Heart right ventricle (tissue), 16 donors: Measurements from ENCODE around the gene LEMD1. TPM values are rescaled to one million over a fixed set of nuclear protein-coding genes. Genes with fewer than 3 reads are reported as not detected.

Experiments
- ATAC-seq, 8 donors: fragments of 200-7000 bp; cut with Tn5 transposase; one replicate each; pipeline ENCODE4 v1.9.1; 2020; ENCODE audit warnings: mild to moderate bottlenecking in 8 of 8, moderate library complexity in 8 of 8, moderate number of reproducible peaks in 1 of 8
- DNase-seq, 2 donors: peaks; one replicate each; pipeline ENCODE4 v3.0.0-alpha.2; 2020
- H3K27ac ChIP-seq, 10 donors: fragments of 200-600 bp; sonication (generic) in 2 of 10; one replicate each; pipeline versions ENCODE4 v1.5.0 to v1.8.0; 2020 to 2022; ENCODE audit warnings: mild to moderate bottlenecking in 3 of 10
- H3K27me3 ChIP-seq, 7 donors: fragments of 200-600 bp; one replicate each; pipeline ENCODE4 v1.8.0; 2021 to 2022; ENCODE audit warnings: mild to moderate bottlenecking in 2 of 7
- H3K36me3 ChIP-seq, 9 donors: fragments of 200-600 bp; sonication (generic) in 1 of 9; one replicate each; pipeline versions ENCODE4 v1.5.0 to v1.8.0; 2020 to 2022; ENCODE audit warnings: mild to moderate bottlenecking in 2 of 9
- H3K4me1 ChIP-seq, 9 donors: fragments of 200-600 bp; sonication (generic) in 1 of 9; one replicate each; pipeline versions ENCODE4 v1.5.0 to v1.8.0; 2020 to 2022; ENCODE audit warnings: mild to moderate bottlenecking in 4 of 9
- H3K4me3 ChIP-seq, 10 donors: fragments of 200-600 bp; sonication (generic) in 2 of 10; one replicate each; pipeline versions ENCODE4 v1.5.0 to v1.8.0; 2020 to 2022; ENCODE audit warnings: mild to moderate bottlenecking in 7 of 10, moderate library complexity in 2 of 10
- H3K9me3 ChIP-seq, 11 donors: fragments of 200-600 bp in 10 of 11; sonication (generic) in 2 of 11; one replicate each; pipeline versions ENCODE4 v1.5.0 to v1.8.0; 2013 to 2022; ENCODE audit warnings: mild to moderate bottlenecking in 2 of 11, control low read depth in 1 of 11, moderate library complexity in 1 of 11
- WGBS, 2 donors: extraction: QIAGEN DNeasy Blood & Tissue Kit; methylation state at CpG; one replicate each; pipeline ENCODE4 v1.1.7; 2013; ENCODE audit warnings: inconsistent platforms in 1 of 2; 5-methylcytosine and 5-hydroxymethylcytosine counted together
- intact Hi-C, 10 donors: fragments of 100-400 bp; cut with DNase I; formaldehyde crosslinking; loops; one replicate each; pipeline versions ENCODE4 v1.11.1 to v1.14.2; 2022
- polyA plus RNA-seq, 2 donors: library from polyadenylated mRNA; stranded (reverse); fragments of 200-250 nt; gene quantifications; one replicate each; pipeline ENCODE4 v1.2.3, GENCODE V29; 2013
- total RNA-seq, 10 donors: library from RNA; stranded (reverse); fragmentation: NEBNext Ultra II Directional in 3 of 10; extraction: Animal tissue kit (Norgen Biotek cat#: 25700) in 3 of 10; gene quantifications; one replicate each; pipeline versions ENCODE4 v1.2.1 to v1.2.4, GENCODE V29; 2021 to 2023
- TF ChIP-seq, protein P1 (sequence below), 9 donors: fragments of 200-600 bp; sonication (generic) in 2 of 9; IDR thresholded peaks; one replicate each; pipeline versions ENCODE4 v1.5.0 to v1.8.0; 2021 to 2022; ENCODE audit warnings: antibody characterized with exemption in 9 of 9, mild to moderate bottlenecking in 5 of 9, moderate library complexity in 1 of 9
- donor health status: Arrhythmogenic right ventricular cardiomyopathy.
- donor health status: ischemic (EF 13 %, LVEDD 7.1; RV severe dilation, severe dysfunction).
- donor health status: healthy with polysubstance abuse.
- donor health status: DM: no; HTN: yes; CAD: no.
- donor health status: DM: no; HTN: no; CAD: no.
- donor health status: ischemic (EF 25% LVEDD 6.9; RV normal size, moderate dysfunction).
- donor health status: ischemic (EF 25% LVEDD 5.7; RV mildly dilated, moderate dysfunction).
- donor health status: healthy.
- donor health status: DM: yes; HTN: yes; CAD: no.
- donor health status: Ischemic cardiomyopathy.
- donor health status: ischemic (EF 35%, LVEDD 5.7; RV mildly dilated, moderate dysfunction).
- donor health status: nonischemic (EF 11% LVEDD 7.7; RV severe dilation, severe dysfunction).
- donor health status: DM: yes; HTN: yes; CAD: no.
- donor health status: PGD.
- donor health status: ischemic (EF 29% LVEDD 5.4; RV normal size, mild dysfunction).
- donor health status: nonischemic (EF 23%, LVEDD 6.1; RV moderate dilation, normal function).

Gene LEMD1
- total and polyA plus RNA-seq, 12 donors, result not detected

DNA sequence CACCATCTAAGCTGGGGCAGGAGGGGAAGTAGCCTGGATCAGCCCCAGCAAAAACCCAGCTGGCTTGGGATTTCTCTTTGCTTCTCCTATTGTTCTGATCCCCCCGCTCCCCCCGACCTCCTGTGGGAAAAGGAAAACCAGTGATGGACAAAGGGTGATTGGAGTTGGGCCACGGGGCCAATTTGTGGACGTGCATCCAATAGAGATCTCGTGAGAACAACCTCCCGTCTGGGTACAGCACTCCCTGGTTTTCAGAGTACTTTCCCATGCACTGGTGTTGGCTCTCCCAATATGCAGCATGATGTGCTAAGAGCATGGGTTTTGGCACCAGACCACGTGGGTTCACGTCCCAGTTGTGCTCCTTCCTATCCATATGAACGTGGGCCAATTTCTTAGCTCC is 25.0 kb upstream of the LEMD1 start:
- intact Hi-C loops, result no loop called here
- no peaks in the 10 kb centered on the region for H3K9me3 ChIP-seq
- H3K36me3 ChIP-seq, result no peaks in the 10 kb centered on the region
- no peak overlapping the region for H3K4me3 ChIP-seq
- peaks cover 0 to 33% (median 15%) of the 10 kb centered on the region in 7 donors for H3K27me3 ChIP-seq
- ATAC-seq, result peak in 7 of 8 donors; percentile 23 to 64 (median 45)
- 32 to 53% methylated on average over 8 to 9 of the region's 9 CpGs for WGBS, 2 donors
- peaks cover 0 to 44% (median 33%) of the 10 kb centered on the region in 9 donors for H3K4me1 ChIP-seq
- TF ChIP-seq, protein P1, sequence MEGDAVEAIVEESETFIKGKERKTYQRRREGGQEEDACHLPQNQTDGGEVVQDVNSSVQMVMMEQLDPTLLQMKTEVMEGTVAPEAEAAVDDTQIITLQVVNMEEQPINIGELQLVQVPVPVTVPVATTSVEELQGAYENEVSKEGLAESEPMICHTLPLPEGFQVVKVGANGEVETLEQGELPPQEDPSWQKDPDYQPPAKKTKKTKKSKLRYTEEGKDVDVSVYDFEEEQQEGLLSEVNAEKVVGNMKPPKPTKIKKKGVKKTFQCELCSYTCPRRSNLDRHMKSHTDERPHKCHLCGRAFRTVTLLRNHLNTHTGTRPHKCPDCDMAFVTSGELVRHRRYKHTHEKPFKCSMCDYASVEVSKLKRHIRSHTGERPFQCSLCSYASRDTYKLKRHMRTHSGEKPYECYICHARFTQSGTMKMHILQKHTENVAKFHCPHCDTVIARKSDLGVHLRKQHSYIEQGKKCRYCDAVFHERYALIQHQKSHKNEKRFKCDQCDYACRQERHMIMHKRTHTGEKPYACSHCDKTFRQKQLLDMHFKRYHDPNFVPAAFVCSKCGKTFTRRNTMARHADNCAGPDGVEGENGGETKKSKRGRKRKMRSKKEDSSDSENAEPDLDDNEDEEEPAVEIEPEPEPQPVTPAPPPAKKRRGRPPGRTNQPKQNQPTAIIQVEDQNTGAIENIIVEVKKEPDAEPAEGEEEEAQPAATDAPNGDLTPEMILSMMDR (IDR thresholded peaks at IDR 0.05), result no peak
- peak overlapping the region in 2 of 10 donors; percentile 26 to 65 for H3K27ac ChIP-seq
- DNase-seq, result peak; percentile 48 to 54

DNA sequence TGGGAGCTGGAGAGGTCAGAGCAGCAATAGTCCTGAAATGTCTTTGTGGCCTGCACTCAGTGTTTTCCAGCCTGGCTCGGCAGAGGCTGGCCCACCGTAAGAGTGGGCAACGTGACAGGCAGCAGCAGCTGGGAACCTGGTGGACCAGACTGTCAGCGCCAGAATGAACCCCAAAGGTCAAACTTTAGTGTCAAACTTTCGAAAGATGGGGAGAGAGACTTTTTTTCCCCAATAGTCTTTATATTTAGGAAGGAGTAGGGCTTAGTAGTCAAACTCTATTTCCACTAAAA is 23.7 kb upstream of the LEMD1 start:
- Histone ChIP-seq H3K4me3 (no peak overlapping the region), H3K4me1 (peaks cover 0 to 57% (median 46%) of the 10 kb centered on the region in 9 donors), H3K27ac (no peak overlapping the region), H3K9me3 (no peaks in the 10 kb centered on the region), H3K36me3 (no peaks in the 10 kb centered on the region), H3K27me3 (peaks cover 0 to 20% (median 3%) of the 10 kb centered on the region in 7 donors)
- WGBS, 2 donors, result 85 to 93% methylated on average over 5 of the region's 5 CpGs
- intact Hi-C loops, result no loop called here
- DNase-seq (no peak), ATAC-seq (no peak)
- TF ChIP-seq, protein P1 (IDR thresholded peaks at IDR 0.05), result no peak

DNA sequence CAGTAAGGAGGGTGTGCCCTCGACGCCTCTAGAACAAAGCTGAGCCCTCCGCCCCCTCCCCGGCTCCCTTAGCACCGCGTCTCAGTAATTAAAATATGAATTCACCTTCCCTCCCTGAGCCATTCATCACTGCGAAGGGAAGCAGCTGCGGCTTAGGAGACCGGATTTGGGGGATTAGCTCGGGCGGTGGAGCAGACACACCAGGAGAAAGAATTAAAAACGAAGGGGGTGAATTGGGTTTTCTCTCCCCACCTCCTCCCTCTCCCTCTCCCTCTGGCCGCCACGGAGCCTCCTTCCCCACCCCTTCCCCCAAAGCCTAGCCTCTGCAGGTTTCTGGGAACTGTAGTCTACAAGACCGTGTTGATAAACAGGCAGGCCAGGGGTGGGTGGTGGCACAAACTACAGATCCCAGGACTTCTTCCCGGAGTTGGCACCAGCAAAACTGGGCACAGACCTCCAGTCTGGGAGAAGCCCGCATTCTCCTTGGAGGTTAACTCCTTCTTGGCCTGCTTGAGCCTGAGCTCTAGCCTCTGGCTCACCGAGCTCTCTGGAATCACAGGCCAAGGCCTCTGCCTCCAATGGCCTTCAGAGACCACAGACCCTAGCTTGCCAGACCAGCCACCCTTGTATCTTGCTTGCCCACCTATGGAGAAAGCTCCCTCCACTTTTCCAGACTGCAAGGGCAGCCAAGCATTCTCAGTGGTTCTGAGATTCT is 23.2 kb upstream of the LEMD1 start:
- intact Hi-C loops, result loop anchor here in 2 of 10 donors (5.0 kb wide), 1 partner anchor 37 kb away; no protein-coding TSS in a partner anchor
- Histone ChIP-seq H3K4me1 (peaks cover 0 to 62% (median 50%) of the 10 kb centered on the region in 9 donors), H3K36me3 (no peaks in the 10 kb centered on the region), H3K9me3 (no peaks in the 10 kb centered on the region), H3K27me3 (peaks cover 0 to 15% (median 0%) of the 10 kb centered on the region in 7 donors), H3K27ac (no peak overlapping the region), H3K4me3 (peak overlapping the region in 3 of 10 donors; percentile 8 to 19 (median 17))
- 41 to 42% methylated on average over 18 of the region's 18 CpGs for WGBS, 2 donors
- DNase-seq, result peak; percentile 37 to 45
- peak in 6 of 8 donors; percentile 22 to 46 (median 37) for ATAC-seq
- TF ChIP-seq, protein P1 (IDR thresholded peaks at IDR 0.05), result no peak

- Histone ChIP-seq H3K36me3 (no peaks in the 10 kb centered on the region), H3K27me3 (peaks cover 0 to 10% (median 0%) of the 10 kb centered on the region in 7 donors), H3K4me3 (peak overlapping the region in 3 of 10 donors; percentile 8 to 19 (median 17)), H3K4me1 (peaks cover 0 to 68% (median 52%) of the 10 kb centered on the region in 9 donors), H3K27ac (no peak overlapping the region), H3K9me3 (no peaks in the 10 kb centered on the region)
- intact Hi-C loops, result loop anchor here in 2 of 10 donors (5.0 kb wide), 1 partner anchor 38 kb away; no protein-coding TSS in a partner anchor
- ATAC-seq, result no peak
- TF ChIP-seq, protein P1 (IDR thresholded peaks at IDR 0.05), result no peak
- no peak for DNase-seq
- 60 to 61% methylated on average over 10 of the region's 10 CpGs for WGBS, 2 donors
Measured at GRCh38 chr1:205444300-205444930, 22.6 kb upstream of the LEMD1 start.
